ENCODE data around the gene ADNP2.

ADNP2 gene

GRCh38 chr18:80070825-80071224 lies 38.2 kb upstream of the ADNP2 start:
- DNase-seq (ENCODE audit: low read depth): no peak
- TF ChIP-seq, protein P1, sequence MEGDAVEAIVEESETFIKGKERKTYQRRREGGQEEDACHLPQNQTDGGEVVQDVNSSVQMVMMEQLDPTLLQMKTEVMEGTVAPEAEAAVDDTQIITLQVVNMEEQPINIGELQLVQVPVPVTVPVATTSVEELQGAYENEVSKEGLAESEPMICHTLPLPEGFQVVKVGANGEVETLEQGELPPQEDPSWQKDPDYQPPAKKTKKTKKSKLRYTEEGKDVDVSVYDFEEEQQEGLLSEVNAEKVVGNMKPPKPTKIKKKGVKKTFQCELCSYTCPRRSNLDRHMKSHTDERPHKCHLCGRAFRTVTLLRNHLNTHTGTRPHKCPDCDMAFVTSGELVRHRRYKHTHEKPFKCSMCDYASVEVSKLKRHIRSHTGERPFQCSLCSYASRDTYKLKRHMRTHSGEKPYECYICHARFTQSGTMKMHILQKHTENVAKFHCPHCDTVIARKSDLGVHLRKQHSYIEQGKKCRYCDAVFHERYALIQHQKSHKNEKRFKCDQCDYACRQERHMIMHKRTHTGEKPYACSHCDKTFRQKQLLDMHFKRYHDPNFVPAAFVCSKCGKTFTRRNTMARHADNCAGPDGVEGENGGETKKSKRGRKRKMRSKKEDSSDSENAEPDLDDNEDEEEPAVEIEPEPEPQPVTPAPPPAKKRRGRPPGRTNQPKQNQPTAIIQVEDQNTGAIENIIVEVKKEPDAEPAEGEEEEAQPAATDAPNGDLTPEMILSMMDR (IDR thresholded peaks at IDR 0.05; ENCODE audit: control insufficient read depth, extremely low read depth, insufficient read depth): no peak
- H3K4me3 ChIP-seq (ENCODE audit: low read depth, low read length): no peak overlapping the region

DNA sequence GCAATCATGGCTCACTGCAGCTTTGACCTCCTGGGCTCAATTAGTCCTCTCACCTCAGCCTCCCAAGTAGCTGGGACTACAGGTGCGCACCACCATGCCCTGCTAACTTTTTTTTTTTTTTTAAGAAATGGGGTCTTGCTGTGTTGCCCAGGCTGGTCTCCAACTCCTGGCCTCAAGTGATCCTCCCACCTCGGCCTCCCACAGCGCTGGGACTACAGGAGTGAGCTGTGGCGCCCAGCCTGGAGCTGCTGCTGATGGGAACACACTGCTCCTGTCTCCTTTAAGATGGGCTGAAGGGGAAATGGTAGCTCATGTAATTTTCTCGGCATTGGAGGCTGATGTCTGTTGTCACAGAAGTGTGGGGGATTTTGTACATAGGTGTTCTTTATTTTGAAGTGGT lies 34.9 kb upstream of the ADNP2 start:
- TF ChIP-seq, protein P1 (IDR thresholded peaks at IDR 0.05; ENCODE audit: control insufficient read depth, extremely low read depth, insufficient read depth): no peak
- DNase-seq (ENCODE audit: low read depth): no peak
- no peak overlapping the region for H3K4me3 ChIP-seq (ENCODE audit: low read depth, low read length)

GRCh38 chr18:80074697-80075096 lies 34.4 kb upstream of the ADNP2 start:
- TF ChIP-seq, protein P1 (IDR thresholded peaks at IDR 0.05; ENCODE audit: control insufficient read depth, extremely low read depth, insufficient read depth): no peak
- DNase-seq (ENCODE audit: low read depth): no peak
- no peak overlapping the region for H3K4me3 ChIP-seq (ENCODE audit: low read depth, low read length)

DNA sequence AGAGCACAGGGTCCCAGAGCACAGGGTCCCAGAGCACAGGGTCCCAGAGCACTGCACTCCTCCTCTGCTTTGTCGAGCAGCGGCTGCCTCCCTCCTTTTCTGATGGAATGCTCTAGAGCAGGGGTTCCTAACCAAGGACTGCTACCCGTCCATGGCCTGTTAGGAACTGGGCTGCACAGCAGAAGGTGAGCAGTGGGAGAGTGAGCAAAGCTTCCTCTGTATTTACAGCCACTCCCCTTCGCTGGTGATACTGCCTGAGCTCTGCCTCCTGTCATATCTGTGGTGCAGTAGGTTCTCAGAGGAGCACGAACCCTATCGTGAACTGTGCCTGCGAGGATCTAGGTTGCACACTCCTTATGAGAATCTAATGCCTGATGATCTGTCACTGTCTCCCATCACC lies 33.1 kb upstream of the ADNP2 start:
- no peak overlapping the region for H3K4me3 ChIP-seq (ENCODE audit: low read depth, low read length)
- DNase-seq (ENCODE audit: low read depth): no peak
- TF ChIP-seq, protein P1 (IDR thresholded peaks at IDR 0.05; ENCODE audit: control insufficient read depth, extremely low read depth, insufficient read depth): no peak

DNA sequence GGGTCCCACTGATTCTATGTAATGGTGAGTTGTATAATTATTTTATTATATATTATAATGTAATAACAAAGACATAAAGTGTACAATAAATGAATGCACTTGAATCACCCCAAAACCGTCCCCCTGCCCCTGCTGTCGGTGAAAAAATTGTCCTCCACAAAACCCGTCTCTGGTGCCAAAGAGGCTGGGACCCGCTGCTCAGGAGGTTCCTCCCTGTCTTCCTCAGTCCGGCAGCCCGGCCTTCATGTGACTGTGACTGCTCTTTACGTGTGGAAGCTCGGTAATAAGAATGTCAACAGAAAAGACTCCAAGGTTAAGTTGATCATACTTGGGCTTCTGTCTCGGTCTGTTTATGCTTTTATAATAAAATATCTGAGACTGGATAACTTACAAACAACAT lies 32.7 kb upstream of the ADNP2 start:
- DNase-seq (ENCODE audit: low read depth): no peak
- no peak overlapping the region for H3K4me3 ChIP-seq (ENCODE audit: low read depth, low read length)
- TF ChIP-seq, protein P1 (IDR thresholded peaks at IDR 0.05; ENCODE audit: control insufficient read depth, extremely low read depth, insufficient read depth): no peak

GRCh38 chr18:80077873-80078272 lies 31.2 kb upstream of the ADNP2 start:
- TF ChIP-seq, protein P1 (IDR thresholded peaks at IDR 0.05; ENCODE audit: control insufficient read depth, extremely low read depth, insufficient read depth): no peak
- DNase-seq (ENCODE audit: low read depth): no peak
- H3K4me3 ChIP-seq (ENCODE audit: low read depth, low read length): no peak overlapping the region

DNA sequence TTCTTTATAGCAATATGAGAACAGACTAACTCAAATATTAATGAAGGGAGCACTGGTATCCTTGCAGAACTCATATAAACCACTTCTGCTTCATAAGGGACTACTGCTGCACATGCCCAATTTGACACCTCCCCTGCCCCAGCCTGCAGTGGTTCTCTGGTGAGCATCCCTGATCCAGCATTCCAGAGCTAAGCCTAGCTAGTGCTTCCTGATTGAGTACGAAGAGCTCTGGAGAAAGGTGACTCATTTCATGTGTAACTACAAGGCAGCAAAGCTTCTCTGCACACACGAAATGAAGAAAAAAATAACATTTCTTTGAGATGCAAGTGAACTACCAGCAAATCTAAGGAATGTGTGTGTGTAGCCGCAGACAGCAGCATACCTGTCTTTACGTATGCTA lies 22.8 kb upstream of the ADNP2 start:
- DNase-seq (ENCODE audit: low read depth): no peak
- TF ChIP-seq, protein P1 (IDR thresholded peaks at IDR 0.05; ENCODE audit: control insufficient read depth, extremely low read depth, insufficient read depth): no peak
- H3K4me3 ChIP-seq (ENCODE audit: low read depth, low read length): no peak overlapping the region
